Thyroid gland (tissue), 4 donors: Measurements from ENCODE around the gene KCNJ6. TPM values are rescaled to one million over a fixed set of nuclear protein-coding genes. Genes with fewer than 3 reads are reported as not detected.

Experiments
- DNase-seq, 2 donors: peaks; one replicate each; pipeline ENCODE4 v3.0.0-alpha.2; 2019
- H3K27ac ChIP-seq, 3 donors: fragments of 200-600 bp; sonication (generic); 1 replicate in 2 of 3; 2 replicates in 1 of 3; pipeline ENCODE4 v1.5.1; 2016 to 2019; ENCODE audit warnings: mild to moderate bottlenecking in 1 of 3, moderate library complexity in 1 of 3
- H3K27me3 ChIP-seq: fragments of 200-600 bp; sonication (generic); one replicate; pipeline ENCODE4 v1.5.1; 2019
- H3K36me3 ChIP-seq, 2 donors: fragments of 200-600 bp; sonication (generic); one replicate each; pipeline ENCODE4 v1.5.1; 2016 to 2019
- H3K4me1 ChIP-seq, 2 donors: fragments of 200-600 bp; sonication (generic); one replicate each; pipeline ENCODE4 v1.5.1; 2017 to 2019
- H3K4me3 ChIP-seq, 3 donors: fragments of 200-600 bp; sonication (generic); replicated peaks in 1 of 3; 1 replicate in 2 of 3; 2 replicates in 1 of 3; pipeline ENCODE4 v1.5.1; 2016; ENCODE audit warnings: mild to moderate bottlenecking in 1 of 3
- H3K9me3 ChIP-seq: fragments of 200-600 bp; sonication (generic); one replicate; pipeline ENCODE4 v1.5.1; 2017
- CTCF ChIP-seq, 6 experiments: fragments of 200-600 bp in 3 of 6; fragments of 450-650 bp in 3 of 6; sonication (generic) in 3 of 6; IDR thresholded peaks; one replicate each; pipeline ENCODE4 v1.5.1; 2016 to 2019; ENCODE audit warnings: antibody characterized with exemption in 6 of 6, mild to moderate bottlenecking in 2 of 6, inconsistent platforms in 1 of 6, moderate library complexity in 1 of 6
- POLR2A ChIP-seq, 2 donors: fragments of 450-650 bp; IDR thresholded peaks; one replicate each; pipeline ENCODE4 v1.6.1; 2017; ENCODE audit warnings: antibody characterized with exemption in 2 of 2, mild to moderate bottlenecking in 2 of 2, moderate library complexity in 1 of 2
- WGBS, 2 donors: methylation state at CpG; one replicate each; pipeline ENCODE4 v1.1.5; 2017; 5-methylcytosine and 5-hydroxymethylcytosine counted together
- intact Hi-C: fragments of 100-400 bp; cut with DNase I; formaldehyde crosslinking; loops from one replicate; pipeline ENCODE4 v1.15.1; 2023
- total RNA-seq, 4 donors: library from RNA; depleted of rRNA; stranded (reverse); fragments of >200 nt; gene quantifications; one replicate each; pipeline ENCODE4 v1.2.3, GENCODE V29; 2016

Gene KCNJ6
- total RNA-seq, 4 donors from 2014 or later = not detected

GRCh38 chr21:37742115-37742514 is 174.1 kb downstream of the KCNJ6 start:
- Histone ChIP-seq H3K9me3 (no peaks in the 10 kb centered on the region), H3K27me3 (no peaks in the 10 kb centered on the region), H3K4me1 (no peaks in the 10 kb centered on the region), H3K36me3 (no peaks in the 10 kb centered on the region), H3K4me3 (no peak overlapping the region), H3K27ac (no peak overlapping the region)
- DNase-seq = no peak
- no peak for TF ChIP-seq CTCF (IDR thresholded peaks at IDR 0.05)
- no peak for TF ChIP-seq POLR2A (IDR thresholded peaks at IDR 0.05)
- intact Hi-C loops = no loop called here

DNA sequence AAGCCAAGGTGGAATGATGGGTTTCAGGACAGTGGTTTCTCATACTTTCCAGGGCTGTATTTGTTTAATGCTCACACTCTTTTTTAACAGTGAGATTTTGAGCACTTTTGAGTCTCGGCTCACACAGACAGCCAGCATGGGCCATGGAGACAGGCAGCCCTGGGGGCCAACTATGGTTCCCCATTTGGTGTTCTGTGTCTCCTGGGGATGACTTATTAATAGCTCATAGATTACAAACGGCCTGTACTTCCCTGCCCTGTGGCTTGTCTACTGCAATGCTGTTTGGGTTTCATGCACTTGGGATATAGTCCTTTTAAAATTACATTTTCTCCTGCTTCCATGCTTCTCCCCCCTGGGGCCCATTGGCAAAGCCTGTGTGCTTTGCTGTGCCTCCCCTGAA is 178.3 kb downstream of the KCNJ6 start:
- Histone ChIP-seq H3K9me3 (no peaks in the 10 kb centered on the region), H3K4me1 (no peaks in the 10 kb centered on the region), H3K4me3 (no peak overlapping the region), H3K27ac (no peak overlapping the region), H3K27me3 (no peaks in the 10 kb centered on the region), H3K36me3 (no peaks in the 10 kb centered on the region)
- 57 to 58% methylated on average over 2 of the region's 2 CpGs for WGBS, 2 donors
- no peak for DNase-seq
- intact Hi-C loops = no loop called here
- TF ChIP-seq CTCF (IDR thresholded peaks at IDR 0.05) = no peak
- TF ChIP-seq POLR2A (IDR thresholded peaks at IDR 0.05) = no peak

- H3K27ac ChIP-seq = no peak overlapping the region
- no peaks in the 10 kb centered on the region for H3K36me3 ChIP-seq
- 45 to 69% methylated on average over 4 of the region's 4 CpGs for WGBS, 2 donors
- DNase-seq = no peak
- intact Hi-C loops = no loop called here
- TF ChIP-seq CTCF (IDR thresholded peaks at IDR 0.05) (no peak), POLR2A (IDR thresholded peaks at IDR 0.05) (no peak)
- H3K9me3 ChIP-seq = no peaks in the 10 kb centered on the region
- H3K4me1 ChIP-seq = no peaks in the 10 kb centered on the region
- no peak overlapping the region for H3K4me3 ChIP-seq
- H3K27me3 ChIP-seq = no peaks in the 10 kb centered on the region
These were observed 178.8 kb downstream of the KCNJ6 start for GRCh38 chr21:37737507-37737906.

DNA sequence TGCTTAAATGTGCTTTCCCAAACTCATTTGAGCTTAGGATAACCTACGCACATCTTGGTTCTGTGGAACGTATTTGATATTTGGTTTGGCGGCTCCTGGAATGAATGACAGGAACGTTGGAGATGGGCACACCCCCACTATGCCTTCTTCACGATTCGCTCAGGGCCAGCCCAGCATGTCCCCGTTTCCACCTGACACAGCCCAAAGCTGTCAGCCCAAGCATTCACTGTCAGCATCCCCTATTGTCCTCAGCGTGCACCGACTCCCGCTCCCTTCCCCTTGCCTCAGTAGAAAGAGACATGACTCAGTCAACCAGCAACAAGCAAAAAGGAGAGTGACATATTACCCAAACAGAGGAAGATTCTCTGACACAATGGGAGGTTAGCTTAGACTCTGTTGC is 181.4 kb downstream of the KCNJ6 start:
- TF ChIP-seq POLR2A (IDR thresholded peaks at IDR 0.05) (no peak), CTCF (IDR thresholded peaks at IDR 0.05) (no peak)
- no peaks in the 10 kb centered on the region for H3K36me3 ChIP-seq
- intact Hi-C loops = no loop called here
- no peaks in the 10 kb centered on the region for H3K4me1 ChIP-seq
- DNase-seq = no peak
- H3K27me3 ChIP-seq = no peaks in the 10 kb centered on the region
- no peak overlapping the region for H3K27ac ChIP-seq
- 90 to 93% methylated on average over 10 of the region's 10 CpGs for WGBS, 2 donors
- H3K9me3 ChIP-seq = no peaks in the 10 kb centered on the region
- no peak overlapping the region for H3K4me3 ChIP-seq

GRCh38 chr21:37732927-37733326 is 183.3 kb downstream of the KCNJ6 start:
- H3K36me3 ChIP-seq = no peaks in the 10 kb centered on the region
- TF ChIP-seq CTCF (IDR thresholded peaks at IDR 0.05) (no peak), POLR2A (IDR thresholded peaks at IDR 0.05) (no peak)
- DNase-seq = no peak
- intact Hi-C loops = no loop called here
- no peaks in the 10 kb centered on the region for H3K27me3 ChIP-seq
- no peaks in the 10 kb centered on the region for H3K9me3 ChIP-seq
- WGBS, 2 donors = 52% methylated on average over 4 of the region's 4 CpGs
- H3K27ac ChIP-seq = no peak overlapping the region
- H3K4me3 ChIP-seq = no peak overlapping the region
- H3K4me1 ChIP-seq = no peaks in the 10 kb centered on the region
